Activated T-helper 2 cell treated with anti-CD3 and anti-CD28 coated beads, Interferon-gamma antibody, Interleukin-2, Interleukin-4, amounts not matched to agents 10 μg/mL and 5 μg/mL and 100 μg/mL, durations not matched to agents 14 hours and 24 hours and 36 hours (primary cell): ENCODE results near the gene TBC1D30. TPM values are rescaled to one million over a fixed set of nuclear protein-coding genes. Genes with fewer than 3 reads are reported as not detected.
"Not testable (repeated sequence)": the region's sequence is repeated elsewhere in the genome, so short reads cannot be mapped to it uniquely, and the experiment has no call there.

ENCODE experiments used
- DNase-seq: peaks from one replicate; pipeline ENCODE4 v3.0.0; 2021; ENCODE audit warnings: low spot score
- H3K27ac Mint-ChIP-seq: one replicate; pipeline ENCODE4 v1.8.0; 2021; ENCODE audit warnings: mixed read lengths
- H3K27me3 Mint-ChIP-seq: one replicate; pipeline ENCODE4 v1.8.0; 2021; ENCODE audit warnings: low read depth, mixed read lengths
- H3K36me3 Mint-ChIP-seq: one replicate; pipeline ENCODE4 v1.8.0; 2021; ENCODE audit warnings: low read depth, mixed read lengths
- H3K4me1 Mint-ChIP-seq: one replicate; pipeline ENCODE4 v1.8.0; 2021; ENCODE audit warnings: low read depth, mixed read lengths
- H3K4me3 Mint-ChIP-seq: one replicate; pipeline ENCODE4 v1.8.0; 2021; ENCODE audit warnings: low read depth, mild to moderate bottlenecking, moderate library complexity, mixed read lengths
- H3K9me3 Mint-ChIP-seq: one replicate; pipeline ENCODE4 v1.8.0; 2021; ENCODE audit warnings: mixed read lengths
- intact Hi-C: fragments of 100-400 bp; cut with micrococcal nuclease; formaldehyde crosslinking; loops from one replicate; pipeline ENCODE4 v1.15.1; 2023
- total RNA-seq: library from RNA; stranded (reverse); gene quantifications from 2 replicates; pipeline ENCODE4 v1.2.3, GENCODE V29; 2022

Gene TBC1D30
- total RNA-seq, 1 donor from 2014 or later, result 0.84 TPM

GRCh38 chr12:64793610-64794009 lies 30.8 kb upstream of the TBC1D30 start:
- Mint-ChIP-seq H3K27ac (no peak overlapping the region), H3K9me3 (no peaks in the 10 kb centered on the region), H3K4me3 (no peak overlapping the region), H3K36me3 (no peaks in the 10 kb centered on the region), H3K27me3 (peaks cover 37% of the 10 kb centered on the region), H3K4me1 (peaks cover 1% of the 10 kb centered on the region)
- intact Hi-C loops, result no loop called here
- DNase-seq, result no peak

- Mint-ChIP-seq H3K27me3 (peaks cover 33% of the 10 kb centered on the region), H3K4me1 (peaks cover 1% of the 10 kb centered on the region), H3K4me3 (no peak overlapping the region), H3K36me3 (no peaks in the 10 kb centered on the region), H3K9me3 (no peaks in the 10 kb centered on the region), H3K27ac (no peak overlapping the region)
- intact Hi-C loops, result no loop called here
- no peak for DNase-seq
Observed at GRCh38 chr12:64794305-64794704, 30.1 kb upstream of the TBC1D30 start.

- Mint-ChIP-seq H3K36me3 (no peaks in the 10 kb centered on the region), H3K9me3 (no peaks in the 10 kb centered on the region)
- intact Hi-C loops, result loop anchor here (1.0 to 5.0 kb wide), 2 partner anchors 91 to 327 kb away; no protein-coding TSS in a partner anchor
Observed at GRCh38 chr12:64796205-64796845, 28.1 kb upstream of the TBC1D30 start.

GRCh38 chr12:64797156-64797555 lies 27.3 kb upstream of the TBC1D30 start:
- peaks cover 38% of the 10 kb centered on the region for H3K27me3 Mint-ChIP-seq

More at GRCh38 chr12:64796205-64796845, 28.1 kb upstream of the TBC1D30 start:
- Mint-ChIP-seq H3K4me3 (no peak overlapping the region), H3K27ac (no peak overlapping the region), H3K4me1 (peaks cover 1% of the 10 kb centered on the region), H3K27me3 (peaks cover 38% of the 10 kb centered on the region)
- DNase-seq, result peak; percentile 35

GRCh38 chr12:64798165-64798564 lies 26.3 kb upstream of the TBC1D30 start:
- DNase-seq, result no peak
- intact Hi-C loops, result loop anchor here (5.0 kb wide), 1 partner anchor 89 kb away; no protein-coding TSS in a partner anchor
- H3K9me3 Mint-ChIP-seq, result no peaks in the 10 kb centered on the region
- H3K4me1 Mint-ChIP-seq, result peaks cover 4% of the 10 kb centered on the region
- H3K36me3 Mint-ChIP-seq, result no peaks in the 10 kb centered on the region
- no peak overlapping the region for H3K4me3 Mint-ChIP-seq
- H3K27me3 Mint-ChIP-seq, result peaks cover 40% of the 10 kb centered on the region
- no peak overlapping the region for H3K27ac Mint-ChIP-seq

More at GRCh38 chr12:64797156-64797555, 27.3 kb upstream of the TBC1D30 start:
- peaks cover 3% of the 10 kb centered on the region for H3K4me1 Mint-ChIP-seq
- H3K36me3 Mint-ChIP-seq, result no peaks in the 10 kb centered on the region
- intact Hi-C loops, result loop anchor here (5.0 kb wide), 1 partner anchor 90 kb away; no protein-coding TSS in a partner anchor
- H3K9me3 Mint-ChIP-seq, result no peaks in the 10 kb centered on the region
- no peak overlapping the region for H3K4me3 Mint-ChIP-seq
- H3K27ac Mint-ChIP-seq, result no peak overlapping the region
- DNase-seq, result no peak

GRCh38 chr12:64800640-64801039 lies 23.8 kb upstream of the TBC1D30 start:
- no peak overlapping the region for H3K27ac Mint-ChIP-seq
- peaks cover 4% of the 10 kb centered on the region for H3K4me1 Mint-ChIP-seq
- no peaks in the 10 kb centered on the region for H3K9me3 Mint-ChIP-seq
- peaks cover 35% of the 10 kb centered on the region for H3K27me3 Mint-ChIP-seq
- H3K4me3 Mint-ChIP-seq, result no peak overlapping the region
- DNase-seq, result no peak
- H3K36me3 Mint-ChIP-seq, result no peaks in the 10 kb centered on the region
- intact Hi-C loops, result loop anchor here (10.0 kb wide), 1 partner anchor 434 kb away; no protein-coding TSS in a partner anchor

GRCh38 chr12:64801381-64801780 lies 23.1 kb upstream of the TBC1D30 start:
- H3K9me3 Mint-ChIP-seq, result no peaks in the 10 kb centered on the region
- intact Hi-C loops, result loop anchor here (10.0 kb wide), 1 partner anchor 433 kb away; no protein-coding TSS in a partner anchor
- no peak overlapping the region for H3K4me3 Mint-ChIP-seq
- peaks cover 34% of the 10 kb centered on the region for H3K27me3 Mint-ChIP-seq
- H3K4me1 Mint-ChIP-seq, result peaks cover 3% of the 10 kb centered on the region
- DNase-seq, result no peak
- no peaks in the 10 kb centered on the region for H3K36me3 Mint-ChIP-seq
- no peak overlapping the region for H3K27ac Mint-ChIP-seq

GRCh38 chr12:64802180-64802775 lies 22.2 kb upstream of the TBC1D30 start:
- not testable (repeated sequence) for H3K4me3 Mint-ChIP-seq, H3K36me3 Mint-ChIP-seq, H3K4me1 Mint-ChIP-seq, H3K27ac Mint-ChIP-seq, H3K9me3 Mint-ChIP-seq
- intact Hi-C loops, result loop anchor here (10.0 kb wide), 1 partner anchor 433 kb away; no protein-coding TSS in a partner anchor
- DNase-seq, result peak; percentile 37
- peaks cover 38% of the 10 kb centered on the region for H3K27me3 Mint-ChIP-seq

GRCh38 chr12:64806173-64806572 lies 18.3 kb upstream of the TBC1D30 start:
- Mint-ChIP-seq H3K27me3 (peaks cover 32% of the 10 kb centered on the region), H3K27ac (no peak overlapping the region), H3K36me3 (no peaks in the 10 kb centered on the region), H3K4me3 (no peak overlapping the region), H3K4me1 (peaks cover 6% of the 10 kb centered on the region), H3K9me3 (no peaks in the 10 kb centered on the region)
- intact Hi-C loops, result loop anchor here (10.0 kb wide), 1 partner anchor 429 kb away; no protein-coding TSS in a partner anchor
- DNase-seq, result no peak

GRCh38 chr12:64806593-64807460 lies 17.6 kb upstream of the TBC1D30 start:
- Mint-ChIP-seq H3K4me1 (peaks cover 6% of the 10 kb centered on the region), H3K27ac (no peak overlapping the region), H3K4me3 (no peak overlapping the region), H3K36me3 (no peaks in the 10 kb centered on the region), H3K27me3 (peaks cover 35% of the 10 kb centered on the region), H3K9me3 (no peaks in the 10 kb centered on the region)
- no peak for DNase-seq
- intact Hi-C loops, result loop anchor here (10.0 kb wide), 1 partner anchor 428 kb away; no protein-coding TSS in a partner anchor

- H3K27ac Mint-ChIP-seq, result no peak overlapping the region
- DNase-seq, result no peak
- no peak overlapping the region for H3K4me3 Mint-ChIP-seq
- peaks cover 4% of the 10 kb centered on the region for H3K4me1 Mint-ChIP-seq
- intact Hi-C loops, result loop anchor here (10.0 kb wide), 1 partner anchor 427 kb away; no protein-coding TSS in a partner anchor
- no peaks in the 10 kb centered on the region for H3K36me3 Mint-ChIP-seq
- no peaks in the 10 kb centered on the region for H3K9me3 Mint-ChIP-seq
- H3K27me3 Mint-ChIP-seq, result peaks cover 31% of the 10 kb centered on the region
Observed at GRCh38 chr12:64808110-64808509, 16.3 kb upstream of the TBC1D30 start.

- DNase-seq, result no peak
- Mint-ChIP-seq H3K27me3 (peaks cover 23% of the 10 kb centered on the region), H3K4me1 (peaks cover 4% of the 10 kb centered on the region), H3K36me3 (no peaks in the 10 kb centered on the region), H3K4me3 (no peak overlapping the region), H3K27ac (no peak overlapping the region), H3K9me3 (no peaks in the 10 kb centered on the region)
- intact Hi-C loops, result no loop called here
Observed at GRCh38 chr12:64810831-64811230, 13.6 kb upstream of the TBC1D30 start.
